ENCODE results near the gene BICRAL.
"Not testable (repeated sequence)": the region's sequence is repeated elsewhere in the genome, so short reads cannot be mapped to it uniquely, and the experiment has no call there.

The BICRAL gene

GRCh38 chr6:42891199-42891722 is 109.4 kb downstream of the BICRAL start:
- no peaks in the 10 kb centered on the region for H3K4me1 ChIP-seq (ENCODE audit: control insufficient read depth, insufficient read depth, low read length)
- peak overlapping the region; percentile 99 for H3K9ac ChIP-seq (ENCODE audit: low read depth, low read length)
- no peaks in the 10 kb centered on the region for H3K9me3 ChIP-seq (ENCODE audit: control insufficient read depth, insufficient read depth, low read length)
- peak overlapping the region; percentile 97 for H3K4me3 ChIP-seq (ENCODE audit: low read depth, low read length)
- H3K36me3 ChIP-seq (ENCODE audit: control insufficient read depth, insufficient read depth, low read length), result peaks cover 5% of the 10 kb centered on the region
- no peaks in the 10 kb centered on the region for H3K27me3 ChIP-seq (ENCODE audit: control insufficient read depth, insufficient read depth, low read length)

- not testable (repeated sequence) for H3K9ac ChIP-seq (ENCODE audit: low read depth, low read length); H3K4me3 ChIP-seq (ENCODE audit: low read depth, low read length); H3K9me3 ChIP-seq (ENCODE audit: control insufficient read depth, insufficient read depth, low read length)
These were observed 112.4 kb downstream of the BICRAL start for GRCh38 chr6:42894041-42894828.

GRCh38 chr6:42896178-42896719 is 114.4 kb downstream of the BICRAL start:
- Histone ChIP-seq H3K9ac (ENCODE audit: low read depth, low read length) (no peak overlapping the region), H3K36me3 (ENCODE audit: control insufficient read depth, insufficient read depth, low read length) (no peaks in the 10 kb centered on the region), H3K27me3 (ENCODE audit: control insufficient read depth, insufficient read depth, low read length) (no peaks in the 10 kb centered on the region), H3K4me3 (ENCODE audit: low read depth, low read length) (no peak overlapping the region), H3K4me1 (ENCODE audit: control insufficient read depth, insufficient read depth, low read length) (peaks cover 8% of the 10 kb centered on the region), H3K9me3 (ENCODE audit: control insufficient read depth, insufficient read depth, low read length) (no peaks in the 10 kb centered on the region)

More at GRCh38 chr6:42894041-42894828, 112.4 kb downstream of the BICRAL start:
- not testable (repeated sequence) for H3K36me3 ChIP-seq (ENCODE audit: control insufficient read depth, insufficient read depth, low read length); H3K4me1 ChIP-seq (ENCODE audit: control insufficient read depth, insufficient read depth, low read length); H3K27me3 ChIP-seq (ENCODE audit: control insufficient read depth, insufficient read depth, low read length)

GRCh38 chr6:42898891-42899361 is 117.1 kb downstream of the BICRAL start:
- Histone ChIP-seq H3K27me3 (ENCODE audit: control insufficient read depth, insufficient read depth, low read length) (no peaks in the 10 kb centered on the region), H3K9ac (ENCODE audit: low read depth, low read length) (no peak overlapping the region), H3K4me3 (ENCODE audit: low read depth, low read length) (no peak overlapping the region), H3K4me1 (ENCODE audit: control insufficient read depth, insufficient read depth, low read length) (peaks cover 9% of the 10 kb centered on the region), H3K36me3 (ENCODE audit: control insufficient read depth, insufficient read depth, low read length) (no peaks in the 10 kb centered on the region), H3K9me3 (ENCODE audit: control insufficient read depth, insufficient read depth, low read length) (no peaks in the 10 kb centered on the region)

- Histone ChIP-seq H3K4me1 (ENCODE audit: control insufficient read depth, insufficient read depth, low read length) (peaks cover 9% of the 10 kb centered on the region), H3K27me3 (ENCODE audit: control insufficient read depth, insufficient read depth, low read length) (no peaks in the 10 kb centered on the region), H3K9me3 (ENCODE audit: control insufficient read depth, insufficient read depth, low read length) (no peaks in the 10 kb centered on the region), H3K4me3 (ENCODE audit: low read depth, low read length) (no peak overlapping the region), H3K36me3 (ENCODE audit: control insufficient read depth, insufficient read depth, low read length) (no peaks in the 10 kb centered on the region), H3K9ac (ENCODE audit: low read depth, low read length) (no peak overlapping the region)
These were observed 118.0 kb downstream of the BICRAL start for GRCh38 chr6:42899871-42900270.

- H3K4me3 ChIP-seq (ENCODE audit: low read depth, low read length), result peak overlapping the region; percentile 16
- no peaks in the 10 kb centered on the region for H3K27me3 ChIP-seq (ENCODE audit: control insufficient read depth, insufficient read depth, low read length)
- H3K9ac ChIP-seq (ENCODE audit: low read depth, low read length), result no peak overlapping the region
- no peaks in the 10 kb centered on the region for H3K9me3 ChIP-seq (ENCODE audit: control insufficient read depth, insufficient read depth, low read length)
- H3K36me3 ChIP-seq (ENCODE audit: control insufficient read depth, insufficient read depth, low read length), result no peaks in the 10 kb centered on the region
- H3K4me1 ChIP-seq (ENCODE audit: control insufficient read depth, insufficient read depth, low read length), result peaks cover 9% of the 10 kb centered on the region
These were observed 119.7 kb downstream of the BICRAL start for GRCh38 chr6:42901538-42901957.

GRCh38 chr6:42902429-42903263 is 120.8 kb downstream of the BICRAL start:
- H3K9me3 ChIP-seq (ENCODE audit: control insufficient read depth, insufficient read depth, low read length); H3K4me3 ChIP-seq (ENCODE audit: low read depth, low read length); H3K4me1 ChIP-seq (ENCODE audit: control insufficient read depth, insufficient read depth, low read length); H3K36me3 ChIP-seq (ENCODE audit: control insufficient read depth, insufficient read depth, low read length); H3K9ac ChIP-seq (ENCODE audit: low read depth, low read length); H3K27me3 ChIP-seq (ENCODE audit: control insufficient read depth, insufficient read depth, low read length): not testable (repeated sequence)

- H3K27me3 ChIP-seq (ENCODE audit: control insufficient read depth, insufficient read depth, low read length), result no peaks in the 10 kb centered on the region
- H3K4me3 ChIP-seq (ENCODE audit: low read depth, low read length), result no peak overlapping the region
- H3K9ac ChIP-seq (ENCODE audit: low read depth, low read length), result no peak overlapping the region
- no peaks in the 10 kb centered on the region for H3K36me3 ChIP-seq (ENCODE audit: control insufficient read depth, insufficient read depth, low read length)
- no peaks in the 10 kb centered on the region for H3K9me3 ChIP-seq (ENCODE audit: control insufficient read depth, insufficient read depth, low read length)
- peaks cover 2% of the 10 kb centered on the region for H3K4me1 ChIP-seq (ENCODE audit: control insufficient read depth, insufficient read depth, low read length)
These were observed 122.6 kb downstream of the BICRAL start for GRCh38 chr6:42904467-42904866.

- no peaks in the 10 kb centered on the region for H3K27me3 ChIP-seq (ENCODE audit: control insufficient read depth, insufficient read depth, low read length)
- H3K9me3 ChIP-seq (ENCODE audit: control insufficient read depth, insufficient read depth, low read length), result no peaks in the 10 kb centered on the region
- H3K4me1 ChIP-seq (ENCODE audit: control insufficient read depth, insufficient read depth, low read length), result no peaks in the 10 kb centered on the region
- H3K9ac ChIP-seq (ENCODE audit: low read depth, low read length), result peak overlapping the region; percentile 37
- H3K4me3 ChIP-seq (ENCODE audit: low read depth, low read length), result no peak overlapping the region
- no peaks in the 10 kb centered on the region for H3K36me3 ChIP-seq (ENCODE audit: control insufficient read depth, insufficient read depth, low read length)
These were observed 125.5 kb downstream of the BICRAL start for GRCh38 chr6:42907336-42907735.

- Histone ChIP-seq H3K4me3 (ENCODE audit: low read depth, low read length) (no peak overlapping the region), H3K36me3 (ENCODE audit: control insufficient read depth, insufficient read depth, low read length) (no peaks in the 10 kb centered on the region), H3K9me3 (ENCODE audit: control insufficient read depth, insufficient read depth, low read length) (no peaks in the 10 kb centered on the region), H3K9ac (ENCODE audit: low read depth, low read length) (no peak overlapping the region), H3K27me3 (ENCODE audit: control insufficient read depth, insufficient read depth, low read length) (no peaks in the 10 kb centered on the region), H3K4me1 (ENCODE audit: control insufficient read depth, insufficient read depth, low read length) (no peaks in the 10 kb centered on the region)
These were observed 128.0 kb downstream of the BICRAL start for GRCh38 chr6:42909835-42910234.

GRCh38 chr6:42911171-42912021 is 129.5 kb downstream of the BICRAL start:
- peak overlapping the region; percentile 91 for H3K4me3 ChIP-seq (ENCODE audit: low read depth, low read length)
- peak overlapping the region; percentile 79 for H3K9ac ChIP-seq (ENCODE audit: low read depth, low read length)

More at GRCh38 chr6:42911171-42912021, 129.5 kb downstream of the BICRAL start:
- H3K27me3 ChIP-seq (ENCODE audit: control insufficient read depth, insufficient read depth, low read length), result no peaks in the 10 kb centered on the region
- H3K4me1 ChIP-seq (ENCODE audit: control insufficient read depth, insufficient read depth, low read length), result no peaks in the 10 kb centered on the region
- H3K9me3 ChIP-seq (ENCODE audit: control insufficient read depth, insufficient read depth, low read length), result no peaks in the 10 kb centered on the region
- H3K36me3 ChIP-seq (ENCODE audit: control insufficient read depth, insufficient read depth, low read length), result no peaks in the 10 kb centered on the region

All from iPS-15b (cell line).